CD14-positive monocyte (primary cell): ENCODE results near the gene RUBCN. TPM values are rescaled to one million over a fixed set of nuclear protein-coding genes. Genes with fewer than 3 reads are reported as not detected.
"Not testable (repeated sequence)": the region's sequence is repeated elsewhere in the genome, so short reads cannot be mapped to it uniquely, and the experiment has no call there.

Experiments used
- DNase-seq, 3 donors: peaks; one replicate each; pipeline ENCODE4 v3.0.0-alpha.2; 2011 to 2022
- H2AFZ ChIP-seq: 2 replicates; pipeline ENCODE4 v1.6.0; 2012; ENCODE audit warnings: mild to moderate bottlenecking, low read depth, low read length, inconsistent platforms; ENCODE audit not compliant: insufficient read depth, poor library complexity, severe bottlenecking
- H3K27ac ChIP-seq, 2 donors: 1 replicate in 1 of 2; 2 replicates in 1 of 2; pipeline ENCODE4 v1.5.1; 2012 to 2013; ENCODE audit warnings: low read length in 2 of 2, control low read depth in 1 of 2, inconsistent platforms in 1 of 2, low read depth in 1 of 2, mild to moderate bottlenecking in 1 of 2
- H3K27me3 ChIP-seq, 2 donors: one replicate each; pipeline versions ENCODE4 v1.6.0 to v1.6.1; 2011 to 2013; ENCODE audit warnings: low read length in 2 of 2; ENCODE audit not compliant: control insufficient read depth in 2 of 2, insufficient read depth in 2 of 2
- H3K36me3 ChIP-seq, 2 donors: replicated peaks in 1 of 2; 1 replicate in 1 of 2; 2 replicates in 1 of 2; pipeline versions ENCODE4 v1.5.1 to v1.6.1; 2012 to 2013; ENCODE audit warnings: low read length in 2 of 2, control low read depth in 1 of 2, inconsistent platforms in 1 of 2, mild to moderate bottlenecking in 1 of 2; ENCODE audit not compliant: insufficient read depth in 2 of 2, control insufficient read depth in 1 of 2
- H3K4me1 ChIP-seq, 2 donors: 1 replicate in 1 of 2; 2 replicates in 1 of 2; pipeline versions ENCODE4 v1.5.1 to v1.6.1; 2012 to 2013; ENCODE audit warnings: low read length in 2 of 2, control low read depth in 1 of 2, inconsistent platforms in 1 of 2, mild to moderate bottlenecking in 1 of 2, moderate library complexity in 1 of 2; ENCODE audit not compliant: insufficient read depth in 2 of 2, control insufficient read depth in 1 of 2
- H3K4me2 ChIP-seq: replicated peaks from 2 replicates; pipeline ENCODE3; 2012; ENCODE audit warnings: low read length, moderate library complexity, mild to moderate bottlenecking; ENCODE audit not compliant: poor library complexity, severe bottlenecking; ENCODE audit errors: extremely low read depth
- H3K4me3 ChIP-seq, 3 experiments: fragments of 200-600 bp in 1 of 3; sonication (generic) in 1 of 3; replicated peaks in 1 of 3; 1 replicate in 2 of 3; 2 replicates in 1 of 3; pipeline ENCODE4 v1.5.1; 2011 to 2013; ENCODE audit warnings: low read length in 3 of 3, mild to moderate bottlenecking in 3 of 3, control low read depth in 2 of 3, low read depth in 2 of 3, inconsistent platforms in 1 of 3, moderate library complexity in 1 of 3
- H3K79me2 ChIP-seq: 2 replicates; pipeline ENCODE4 v1.6.0; 2012; ENCODE audit warnings: mild to moderate bottlenecking, control low read depth, inconsistent platforms, low read length, moderate library complexity; ENCODE audit not compliant: insufficient read depth
- H3K9ac ChIP-seq: 2 replicates; pipeline ENCODE4 v1.6.0; 2017; ENCODE audit warnings: low read length, mild to moderate bottlenecking; ENCODE audit not compliant: insufficient read depth, poor library complexity, severe bottlenecking
- H3K9me3 ChIP-seq, 2 donors: replicated peaks in 1 of 2; 1 replicate in 1 of 2; 2 replicates in 1 of 2; pipeline versions ENCODE4 v1.5.1 to v1.6.1; 2012 to 2013; ENCODE audit warnings: low read length in 2 of 2, control low read depth in 1 of 2; ENCODE audit not compliant: control insufficient read depth in 1 of 2, insufficient read depth in 1 of 2
- H4K20me1 ChIP-seq: 2 replicates; pipeline ENCODE4 v1.6.0; 2012; ENCODE audit warnings: mild to moderate bottlenecking, low read length, control low read depth, moderate library complexity; ENCODE audit not compliant: insufficient read depth
- H3K27ac Mint-ChIP-seq, 7 donors: one replicate each; pipeline ENCODE4 v1.8.0; 2020; ENCODE audit warnings: mild to moderate bottlenecking in 7 of 7, mixed read lengths in 7 of 7, moderate library complexity in 6 of 7, inconsistent platforms in 2 of 7
- H3K27me3 Mint-ChIP-seq, 3 donors: one replicate each; pipeline ENCODE4 v1.8.0; 2021 to 2022; ENCODE audit warnings: low read depth in 3 of 3, mild to moderate bottlenecking in 3 of 3, mixed read lengths in 3 of 3, moderate library complexity in 3 of 3, inconsistent platforms in 1 of 3
- H3K36me3 Mint-ChIP-seq, 2 donors: one replicate each; pipeline ENCODE4 v1.8.0; 2020; ENCODE audit warnings: mixed read lengths in 2 of 2, inconsistent platforms in 1 of 2, mild to moderate bottlenecking in 1 of 2
- H3K4me1 Mint-ChIP-seq: one replicate; pipeline ENCODE4 v1.8.0; 2020; ENCODE audit warnings: mild to moderate bottlenecking, mixed read lengths
- H3K4me3 Mint-ChIP-seq, 2 donors: one replicate each; pipeline ENCODE4 v1.8.0; 2020; ENCODE audit warnings: mild to moderate bottlenecking in 2 of 2, mixed read lengths in 2 of 2, moderate library complexity in 1 of 2
- H3K9me3 Mint-ChIP-seq, 7 donors: one replicate each; pipeline ENCODE4 v1.8.0; 2020 to 2022; ENCODE audit warnings: mixed read lengths in 7 of 7, mild to moderate bottlenecking in 6 of 7, moderate library complexity in 6 of 7, inconsistent platforms in 2 of 7
- WGBS: methylation state at CpG from one replicate; pipeline ENCODE4 v1.1.5; 2013; ENCODE audit warnings: missing lambda C conversion rate; ENCODE audit not compliant: insufficient coverage; 5-methylcytosine and 5-hydroxymethylcytosine counted together
- intact Hi-C, 2 donors: fragments of 100-400 bp; cut with micrococcal nuclease; formaldehyde crosslinking; loops; one replicate each; pipeline versions ENCODE4 v1.15.0 to v1.15.1; 2023
- polyA plus RNA-seq, 3 donors: library from polyadenylated mRNA; depleted of rRNA in 1 of 3; unstranded in 2 of 3; stranded (reverse) in 1 of 3; fragments of 300-500 nt in 2 of 3; fragments of >200 nt in 1 of 3; fragmentation: Illumina TruSeq in 2 of 3; gene quantifications; 1 replicate in 2 of 3; 2 replicates in 1 of 3; pipeline ENCODE4 v1.2.3, GENCODE V29; 2012 to 2021

The RUBCN gene
- polyA plus RNA-seq, 3 donors: 8.6 to 37.9 (median 13.5) TPM

- H3K79me2 ChIP-seq, H3K36me3 Mint-ChIP-seq, H3K9ac ChIP-seq, H3K4me3 ChIP-seq, H3K9me3 ChIP-seq, H3K36me3 ChIP-seq, H3K4me2 ChIP-seq, H3K27ac ChIP-seq, H3K27me3 ChIP-seq, H3K9me3 Mint-ChIP-seq, H3K27ac Mint-ChIP-seq, H3K4me1 Mint-ChIP-seq, H4K20me1 ChIP-seq, H2AFZ ChIP-seq, H3K4me3 Mint-ChIP-seq, H3K4me1 ChIP-seq, DNase-seq, intact Hi-C loops: not testable (repeated sequence)
- WGBS: 96% methylated on average over 3 of the region's 30 CpGs
- H3K27me3 Mint-ChIP-seq: peaks cover 1 to 20% (median 2%) of the 10 kb centered on the region in 3 donors
Measured at GRCh38 chr3:197657541-197658292, 79.0 kb downstream of the RUBCN start.

GRCh38 chr3:197656960-197657359, 79.7 kb downstream of the RUBCN start:
- WGBS: 100% methylated on average over 6 of the region's 12 CpGs
- not testable (repeated sequence) for H3K4me1 ChIP-seq, H3K4me2 ChIP-seq

GRCh38 chr3:197656129-197656528, 80.6 kb downstream of the RUBCN start:
- H3K4me1 Mint-ChIP-seq, H3K27me3 ChIP-seq, H3K27ac ChIP-seq, H3K4me1 ChIP-seq, DNase-seq, H3K27ac Mint-ChIP-seq, H4K20me1 ChIP-seq, H3K4me2 ChIP-seq, intact Hi-C loops, H3K9ac ChIP-seq, H3K9me3 Mint-ChIP-seq, H3K79me2 ChIP-seq, H3K36me3 ChIP-seq, H3K4me3 ChIP-seq, H2AFZ ChIP-seq, H3K36me3 Mint-ChIP-seq, H3K9me3 ChIP-seq: not testable (repeated sequence)
- Mint-ChIP-seq H3K4me3 (peak overlapping the region in 1 of 2 donors; percentile 30), H3K27me3 (peaks cover 0 to 18% (median 1%) of the 10 kb centered on the region in 3 donors)
- 100% methylated on average over 2 of the region's 3 CpGs for WGBS

More at GRCh38 chr3:197656960-197657359, 79.7 kb downstream of the RUBCN start:
- H3K4me3 ChIP-seq, DNase-seq, H3K36me3 Mint-ChIP-seq, H3K4me1 Mint-ChIP-seq, H3K4me3 Mint-ChIP-seq, H3K36me3 ChIP-seq, H3K9me3 Mint-ChIP-seq, H3K27ac ChIP-seq, H3K9ac ChIP-seq, H2AFZ ChIP-seq, H3K9me3 ChIP-seq, H3K79me2 ChIP-seq, H3K27ac Mint-ChIP-seq, intact Hi-C loops, H3K27me3 ChIP-seq, H4K20me1 ChIP-seq: not testable (repeated sequence)
- H3K27me3 Mint-ChIP-seq: peaks cover 0 to 20% (median 1%) of the 10 kb centered on the region in 3 donors

DNA sequence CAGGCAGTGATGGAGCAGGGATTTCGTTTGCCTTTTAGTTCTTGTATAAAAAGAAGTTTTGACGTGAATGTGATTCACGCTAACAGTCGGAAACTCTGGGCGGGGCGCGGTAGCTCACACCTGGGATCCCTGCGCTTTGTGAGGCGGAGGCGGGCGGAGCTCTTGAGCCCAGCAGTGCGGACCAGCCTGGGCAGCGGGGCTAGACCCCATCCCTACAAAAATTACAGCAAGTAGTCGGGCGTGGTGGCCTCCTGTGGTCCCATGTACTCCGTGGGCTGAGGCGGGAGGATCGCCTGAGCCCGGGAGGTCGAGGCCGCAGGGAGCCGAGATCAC, 81.7 kb downstream of the RUBCN start:
- intact Hi-C loops, H3K36me3 ChIP-seq, H3K4me1 Mint-ChIP-seq, H3K36me3 Mint-ChIP-seq, H3K27ac ChIP-seq, H3K4me3 ChIP-seq, H3K9ac ChIP-seq, H3K79me2 ChIP-seq, H3K27me3 ChIP-seq, H3K9me3 ChIP-seq, H3K4me1 ChIP-seq, DNase-seq, H3K4me3 Mint-ChIP-seq, H3K4me2 ChIP-seq, H4K20me1 ChIP-seq, H3K9me3 Mint-ChIP-seq, H2AFZ ChIP-seq, H3K27ac Mint-ChIP-seq: not testable (repeated sequence)
- peaks cover 0 to 19% (median 1%) of the 10 kb centered on the region in 3 donors for H3K27me3 Mint-ChIP-seq
- WGBS: no CpG with 5 or more reads among the region's 22 CpGs
